ENCODE measurements around the gene WDHD1. TPM values are rescaled to one million over a fixed set of nuclear protein-coding genes. Genes with fewer than 3 reads are reported as not detected.

The WDHD1 gene
- polyA plus RNA-seq, 3 donors: 0.19 to 0.37 (median 0.30) TPM

DNA sequence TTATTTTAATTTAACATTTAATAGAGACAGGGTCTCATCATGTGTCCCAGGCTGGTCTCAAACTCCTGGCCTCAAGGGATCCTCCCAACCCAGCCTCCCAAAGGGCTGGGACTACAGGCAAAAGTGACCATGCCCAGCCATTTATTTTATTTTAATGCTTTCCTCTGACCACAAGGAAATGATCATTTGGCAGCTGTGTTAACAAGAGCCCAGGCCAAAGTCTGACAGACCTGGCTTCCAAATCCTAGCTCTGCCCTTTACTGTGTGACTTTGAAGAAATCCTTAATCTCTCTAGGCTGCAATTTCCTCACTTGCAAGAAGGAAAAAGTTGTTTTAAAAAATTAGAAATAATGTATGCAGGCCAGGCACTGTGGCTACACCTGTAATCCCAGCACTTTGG, 107.6 kb downstream of the WDHD1 start:
- Histone ChIP-seq H3K27me3 (ENCODE audit: control insufficient read depth in 2 of 2, insufficient read depth in 2 of 2, low read length in 2 of 2) (no peaks in the 10 kb centered on the region), H4K20me1 (ENCODE audit: insufficient read depth, low read length) (no peaks in the 10 kb centered on the region), H3K27ac (ENCODE audit: low read depth in 1 of 2, low read length in 2 of 2) (no peak overlapping the region), H3K36me3 (replicated peaks in 1 of 2; ENCODE audit: control insufficient read depth in 1 of 2, insufficient read depth in 2 of 2, low read length in 2 of 2) (no peaks in the 10 kb centered on the region), H3K9ac (ENCODE audit: insufficient read depth, low read length, poor library complexity, severe bottlenecking) (no peak overlapping the region), H2AFZ (ENCODE audit: insufficient read depth, low read depth, low read length, poor library complexity, severe bottlenecking) (no peak overlapping the region), H3K4me3 (replicated peaks in 1 of 3; ENCODE audit: low read depth in 2 of 3, low read length in 3 of 3) (no peak overlapping the region), H3K4me1 (ENCODE audit: control insufficient read depth in 1 of 2, insufficient read depth in 2 of 2, low read length in 2 of 2) (no peaks in the 10 kb centered on the region), H3K9me3 (replicated peaks in 1 of 2; ENCODE audit: control insufficient read depth in 1 of 2, insufficient read depth in 1 of 2, low read length in 2 of 2) (no peaks in the 10 kb centered on the region), H3K4me2 (replicated peaks; ENCODE audit: extremely low read depth, low read length, poor library complexity, severe bottlenecking) (no peak overlapping the region), H3K79me2 (ENCODE audit: insufficient read depth, low read length) (no peaks in the 10 kb centered on the region)
- no peaks in the 10 kb centered on the region for H3K36me3 Mint-ChIP-seq
- DNase-seq: no peak
- TF ChIP-seq, protein P1, sequence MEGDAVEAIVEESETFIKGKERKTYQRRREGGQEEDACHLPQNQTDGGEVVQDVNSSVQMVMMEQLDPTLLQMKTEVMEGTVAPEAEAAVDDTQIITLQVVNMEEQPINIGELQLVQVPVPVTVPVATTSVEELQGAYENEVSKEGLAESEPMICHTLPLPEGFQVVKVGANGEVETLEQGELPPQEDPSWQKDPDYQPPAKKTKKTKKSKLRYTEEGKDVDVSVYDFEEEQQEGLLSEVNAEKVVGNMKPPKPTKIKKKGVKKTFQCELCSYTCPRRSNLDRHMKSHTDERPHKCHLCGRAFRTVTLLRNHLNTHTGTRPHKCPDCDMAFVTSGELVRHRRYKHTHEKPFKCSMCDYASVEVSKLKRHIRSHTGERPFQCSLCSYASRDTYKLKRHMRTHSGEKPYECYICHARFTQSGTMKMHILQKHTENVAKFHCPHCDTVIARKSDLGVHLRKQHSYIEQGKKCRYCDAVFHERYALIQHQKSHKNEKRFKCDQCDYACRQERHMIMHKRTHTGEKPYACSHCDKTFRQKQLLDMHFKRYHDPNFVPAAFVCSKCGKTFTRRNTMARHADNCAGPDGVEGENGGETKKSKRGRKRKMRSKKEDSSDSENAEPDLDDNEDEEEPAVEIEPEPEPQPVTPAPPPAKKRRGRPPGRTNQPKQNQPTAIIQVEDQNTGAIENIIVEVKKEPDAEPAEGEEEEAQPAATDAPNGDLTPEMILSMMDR (IDR thresholded peaks at IDR 0.05): no peak
- H3K9me3 Mint-ChIP-seq: no peaks in the 10 kb centered on the region
- H3K27me3 Mint-ChIP-seq (ENCODE audit: low read depth in 3 of 3): peaks cover 0 to 3% (median 2%) of the 10 kb centered on the region in 3 donors
- no peak overlapping the region for H3K27ac Mint-ChIP-seq
- no peaks in the 10 kb centered on the region for H3K4me1 Mint-ChIP-seq
- intact Hi-C loops (cut with micrococcal nuclease): no loop called here
- H3K4me3 Mint-ChIP-seq: no peak overlapping the region

DNA sequence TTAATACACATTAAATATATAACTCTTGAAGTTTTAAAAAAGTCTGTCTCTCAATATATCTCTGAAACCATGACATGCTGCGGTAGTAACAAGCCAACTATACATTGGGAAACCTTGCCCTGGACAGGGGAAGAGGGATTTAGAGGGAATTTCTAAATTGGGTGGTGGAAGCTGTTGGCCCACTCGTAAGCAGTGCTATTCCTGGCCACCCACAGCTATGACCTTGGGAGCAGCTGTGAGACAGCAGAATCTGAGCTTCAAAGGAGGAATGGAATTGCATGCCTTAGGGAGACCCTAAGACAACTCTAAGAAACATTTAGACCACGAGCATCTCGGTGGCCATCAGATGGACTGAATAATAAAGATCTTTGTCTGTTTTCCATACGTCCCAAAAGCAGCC, 108.5 kb downstream of the WDHD1 start:
- H4K20me1 ChIP-seq (ENCODE audit: insufficient read depth, low read length): no peaks in the 10 kb centered on the region
- H3K4me3 ChIP-seq (replicated peaks in 1 of 3; ENCODE audit: low read depth in 2 of 3, low read length in 3 of 3): no peak overlapping the region
- no peaks in the 10 kb centered on the region for H3K36me3 Mint-ChIP-seq
- no peaks in the 10 kb centered on the region for H3K4me1 Mint-ChIP-seq
- no peaks in the 10 kb centered on the region for H3K79me2 ChIP-seq (ENCODE audit: insufficient read depth, low read length)
- H3K9me3 Mint-ChIP-seq: no peaks in the 10 kb centered on the region
- H3K27me3 ChIP-seq (ENCODE audit: control insufficient read depth in 2 of 2, insufficient read depth in 2 of 2, low read length in 2 of 2): no peaks in the 10 kb centered on the region
- no peak overlapping the region for H3K4me3 Mint-ChIP-seq
- H2AFZ ChIP-seq (ENCODE audit: insufficient read depth, low read depth, low read length, poor library complexity, severe bottlenecking): no peak overlapping the region
- intact Hi-C loops (cut with micrococcal nuclease): no loop called here
- 79% methylated on average over 2 of the region's 5 CpGs for WGBS (ENCODE audit: insufficient coverage)
- no peak overlapping the region for H3K4me2 ChIP-seq (replicated peaks; ENCODE audit: extremely low read depth, low read length, poor library complexity, severe bottlenecking)
- H3K27me3 Mint-ChIP-seq (ENCODE audit: low read depth in 3 of 3): peaks cover 0 to 3% (median 2%) of the 10 kb centered on the region in 3 donors
- H3K27ac Mint-ChIP-seq: no peak overlapping the region
- TF ChIP-seq, protein P1 (IDR thresholded peaks at IDR 0.05): no peak
- H3K27ac ChIP-seq (ENCODE audit: low read depth in 1 of 2, low read length in 2 of 2): no peak overlapping the region
- H3K4me1 ChIP-seq (ENCODE audit: control insufficient read depth in 1 of 2, insufficient read depth in 2 of 2, low read length in 2 of 2): no peaks in the 10 kb centered on the region
- H3K9me3 ChIP-seq (replicated peaks in 1 of 2; ENCODE audit: control insufficient read depth in 1 of 2, insufficient read depth in 1 of 2, low read length in 2 of 2): no peaks in the 10 kb centered on the region
- no peak overlapping the region for H3K9ac ChIP-seq (ENCODE audit: insufficient read depth, low read length, poor library complexity, severe bottlenecking)
- no peaks in the 10 kb centered on the region for H3K36me3 ChIP-seq (replicated peaks in 1 of 2; ENCODE audit: control insufficient read depth in 1 of 2, insufficient read depth in 2 of 2, low read length in 2 of 2)
- DNase-seq: no peak
